SH-SY5Y (cell line): Measurements from ENCODE around the gene ABCB1.

Source experiments
- GATA2 ChIP-seq: IDR thresholded peaks from 2 replicates; pipeline ENCODE4 v1.6.1; 2011; ENCODE audit warnings: mild to moderate bottlenecking, low read depth, low read length
- GATA3 ChIP-seq: IDR thresholded peaks from 2 replicates; pipeline ENCODE4 v1.6.1; 2011; ENCODE audit warnings: low read depth, mild to moderate bottlenecking, low read length, moderate library complexity

GRCh38 chr7:87517891-87518290 is 82.8 kb downstream of the ABCB1 start:
- no peak for TF ChIP-seq GATA3
- TF ChIP-seq GATA2, result no peak
